GM10266 (cell line): ENCODE measurements around the gene CLOCK.
A peak's percentile ranks its signal among the peaks of the same experiment; 100 is the strongest.

Experiments
- DNase-seq: peaks from one replicate; pipeline ENCODE4 v3.0.0; 2012; ENCODE audit errors: extremely low spot score
- CTCF ChIP-seq: IDR thresholded peaks from 2 replicates; pipeline ENCODE4 v1.5.1; 2012; ENCODE audit warnings: mild to moderate bottlenecking, low read depth; ENCODE audit not compliant: control insufficient read depth, insufficient read depth; ENCODE audit errors: missing control alignments

The CLOCK gene

GRCh38 chr4:55396308-55397125 is 150.2 kb downstream of the CLOCK start:
- peak; percentile 47 for DNase-seq
- TF ChIP-seq CTCF = no peak

- peak; percentile 91 for DNase-seq
- TF ChIP-seq CTCF = no peak
Measured at GRCh38 chr4:55395529-55396307, 151.0 kb downstream of the CLOCK start, which contains the start of gene TMEM165. Gene TMEM165, plus strand, starts transcription at chr4:55395957. Its CDS starts 233 bp downstream, at chr4:55396190.

GRCh38 chr4:55395218-55395528 is 151.5 kb downstream of the CLOCK start:
- no peak for DNase-seq
- no peak for TF ChIP-seq CTCF

- DNase-seq = no peak
- TF ChIP-seq CTCF = no peak
Measured at GRCh38 chr4:55393461-55394320, 153.0 kb downstream of the CLOCK start.

- DNase-seq = no peak
- no peak for TF ChIP-seq CTCF
Measured at GRCh38 chr4:55386840-55387239, 159.9 kb downstream of the CLOCK start.

GRCh38 chr4:55386073-55386472 is 160.6 kb downstream of the CLOCK start:
- TF ChIP-seq CTCF = no peak
- no peak for DNase-seq
